Liver (tissue), 9 donors: Measurements from ENCODE around the gene PSMC6. TPM values are rescaled to one million over a fixed set of nuclear protein-coding genes. Genes with fewer than 3 reads are reported as not detected.

Source experiments
- DNase-seq: peaks from one replicate; pipeline ENCODE4 v3.0.0-alpha.2; 2017; ENCODE audit warnings: low spot score
- H3K27ac ChIP-seq, 2 donors: one replicate each; pipeline ENCODE4 v1.7.0; 2013; ENCODE audit warnings: inconsistent platforms in 2 of 2, low read length in 2 of 2, control low read depth in 1 of 2, low read depth in 1 of 2, mild to moderate bottlenecking in 1 of 2
- H3K27me3 ChIP-seq, 4 donors: one replicate each; pipeline versions ENCODE4 v1.6.1 to v1.7.0; 2013; ENCODE audit warnings: low read length in 3 of 4, inconsistent platforms in 1 of 4, mild to moderate bottlenecking in 1 of 4, moderate library complexity in 1 of 4; ENCODE audit not compliant: control insufficient read depth in 4 of 4, insufficient read depth in 4 of 4
- H3K36me3 ChIP-seq, 4 donors: one replicate each; pipeline versions ENCODE4 v1.6.1 to v1.7.0; 2013; ENCODE audit warnings: low read length in 3 of 4, mild to moderate bottlenecking in 3 of 4, low read depth in 1 of 4, moderate library complexity in 1 of 4; ENCODE audit not compliant: control insufficient read depth in 4 of 4, insufficient read depth in 3 of 4
- H3K4me1 ChIP-seq, 4 donors: one replicate each; pipeline versions ENCODE4 v1.6.1 to v1.7.0; 2013; ENCODE audit warnings: low read length in 3 of 4, mild to moderate bottlenecking in 3 of 4, moderate library complexity in 1 of 4; ENCODE audit not compliant: control insufficient read depth in 4 of 4, insufficient read depth in 4 of 4
- H3K4me3 ChIP-seq, 3 donors: one replicate each; pipeline versions ENCODE4 v1.6.1 to v1.7.0; 2013; ENCODE audit warnings: low read length in 3 of 3, control low read depth in 1 of 3, low read depth in 1 of 3, mild to moderate bottlenecking in 1 of 3
- H3K9ac ChIP-seq, 2 donors: one replicate each; pipeline ENCODE4 v1.7.0; 2013; ENCODE audit warnings: low read length in 2 of 2, mild to moderate bottlenecking in 2 of 2, moderate library complexity in 2 of 2, control low read depth in 1 of 2, low read depth in 1 of 2
- H3K9me3 ChIP-seq, 4 donors: one replicate each; pipeline versions ENCODE4 v1.6.1 to v1.7.0; 2013; ENCODE audit warnings: low read length in 3 of 4; ENCODE audit not compliant: control insufficient read depth in 4 of 4
- EGR1 ChIP-seq, 2 donors: IDR thresholded peaks; 2 replicates each; pipeline ENCODE4 v1.6.1; 2016 to 2018; ENCODE audit warnings: antibody characterized with exemption in 2 of 2, low read depth in 2 of 2
- FOXA2 ChIP-seq: IDR thresholded peaks from 2 replicates; pipeline ENCODE4 v1.6.1; 2016; ENCODE audit warnings: antibody characterized with exemption
- HNF4A ChIP-seq, 2 donors: conservative IDR thresholded peaks; 2 replicates each; pipeline ENCODE4 v1.6.1; 2016; ENCODE audit warnings: antibody characterized with exemption in 2 of 2, mild to moderate bottlenecking in 2 of 2
- HNF4G ChIP-seq: IDR thresholded peaks from 2 replicates; pipeline ENCODE4 v1.6.1; 2016; ENCODE audit warnings: antibody characterized with exemption
- JUND ChIP-seq, 2 donors: IDR thresholded peaks; 2 replicates each; pipeline ENCODE4 v1.6.1; 2016; ENCODE audit warnings: antibody characterized with exemption in 2 of 2
- NR2F2 ChIP-seq: IDR thresholded peaks from 2 replicates; pipeline ENCODE4 v1.6.1; 2016; ENCODE audit warnings: antibody characterized with exemption
- RAD21 ChIP-seq, 2 donors: IDR thresholded peaks; 2 replicates each; pipeline ENCODE4 v1.6.1; 2016; ENCODE audit warnings: antibody characterized with exemption in 2 of 2, mild to moderate bottlenecking in 2 of 2
- REST ChIP-seq: IDR thresholded peaks from 2 replicates; pipeline ENCODE4 v1.6.1; 2016; ENCODE audit warnings: antibody characterized with exemption, mild to moderate bottlenecking
- RXRA ChIP-seq, 2 donors: IDR thresholded peaks; 2 replicates each; pipeline ENCODE4 v1.6.1; 2017 to 2018; ENCODE audit warnings: antibody characterized with exemption in 2 of 2, mild to moderate bottlenecking in 1 of 2
- SP1 ChIP-seq: IDR thresholded peaks from 2 replicates; pipeline ENCODE4 v1.6.1; 2018; ENCODE audit warnings: antibody characterized with exemption, mild to moderate bottlenecking
- YY1 ChIP-seq: IDR thresholded peaks from 2 replicates; pipeline ENCODE4 v1.6.1; 2016; ENCODE audit warnings: antibody characterized with exemption, mild to moderate bottlenecking
- WGBS: extraction: QIAGEN DNeasy Blood & Tissue Kit; methylation state at CpG from one replicate; pipeline ENCODE4 v1.1.7; 2013; 5-methylcytosine and 5-hydroxymethylcytosine counted together
- polyA plus RNA-seq, 2 donors: library from polyadenylated mRNA; stranded (reverse) in 1 of 2; unstranded in 1 of 2; fragments of 200-250 nt in 1 of 2; fragments of >200 nt in 1 of 2; fragmentation: Nextera tagmentation in 1 of 2; extraction: Ambion mirVana in 1 of 2; gene quantifications; one replicate each; pipeline versions ENCODE4 v1.2.1 to v1.2.3, GENCODE V29; 2013 to 2015
- total RNA-seq, 2 donors: library from RNA; depleted of rRNA; stranded (reverse); fragments of >200 nt; gene quantifications; one replicate each; pipeline ENCODE4 v1.2.3, GENCODE V29; 2014
- TF ChIP-seq, protein P1 (sequence below): fragments of 150-350 bp; IDR thresholded peaks from 2 replicates; pipeline ENCODE4 v1.5.1; 2017; ENCODE audit warnings: improper control_type of control experiment, low read depth, low read length; ENCODE audit not compliant: missing input control
- TF ChIP-seq, protein P2 (sequence below): IDR thresholded peaks from 2 replicates; pipeline ENCODE4 v1.6.1; 2016; ENCODE audit warnings: antibody characterized with exemption
- TF ChIP-seq, protein P3 (sequence below): IDR thresholded peaks from 2 replicates; pipeline ENCODE4 v1.6.1; 2016; ENCODE audit warnings: antibody characterized with exemption
- donor health status: healthy.
- donor health status: healthy.
- donor health status: healthy.
- donor health status: healthy.
- donor health status: healthy.

Gene PSMC6
- total and polyA plus RNA-seq, 4 donors, result 43.2 to 98.9 (median 69.3) TPM

DNA sequence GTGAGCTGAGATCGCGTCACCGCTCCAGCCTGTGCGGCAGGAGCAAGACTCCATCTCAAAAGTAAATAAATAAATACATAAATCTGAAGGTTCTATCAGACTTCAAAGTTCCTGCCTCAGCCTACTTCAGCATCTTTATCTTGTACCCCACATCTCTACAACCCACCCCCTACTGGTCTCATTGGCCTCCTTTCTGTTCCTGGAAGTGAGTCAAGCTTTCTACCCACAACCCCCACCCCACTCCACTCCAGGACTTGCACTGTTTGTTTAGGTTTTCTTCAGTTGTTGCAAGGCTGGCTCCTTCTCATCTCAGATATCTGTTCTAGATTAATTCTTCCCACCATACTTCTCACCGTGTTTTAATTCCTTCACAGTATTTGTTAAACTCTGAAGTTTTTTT is 714 bp upstream of the PSMC6 start:
- 93% methylated on average over 5 of the region's 5 CpGs for WGBS
- Histone ChIP-seq H3K36me3 (peaks cover 0 to 25% (median 9%) of the 10 kb centered on the region in 4 donors), H3K4me1 (peaks cover 3 to 21% (median 9%) of the 10 kb centered on the region in 4 donors), H3K27me3 (no peaks in the 10 kb centered on the region), H3K9ac (peak overlapping the region; percentile 33 to 96), H3K9me3 (no peaks in the 10 kb centered on the region), H3K4me3 (peak overlapping the region in 2 of 3 donors; percentile 61), H3K27ac (peak overlapping the region; percentile 71 to 80)
- TF ChIP-seq HNF4G (no peak), EGR1 (IDR thresholded peaks at IDR 0.05; ENCODE audit: low read depth in 2 of 2) (no peak), FOXA2 (no peak), REST (no peak), SP1 (no peak), NR2F2 (no peak), YY1 (no peak), RXRA (IDR thresholded peaks at IDR 0.05) (no peak)
- TF ChIP-seq, protein P1, sequence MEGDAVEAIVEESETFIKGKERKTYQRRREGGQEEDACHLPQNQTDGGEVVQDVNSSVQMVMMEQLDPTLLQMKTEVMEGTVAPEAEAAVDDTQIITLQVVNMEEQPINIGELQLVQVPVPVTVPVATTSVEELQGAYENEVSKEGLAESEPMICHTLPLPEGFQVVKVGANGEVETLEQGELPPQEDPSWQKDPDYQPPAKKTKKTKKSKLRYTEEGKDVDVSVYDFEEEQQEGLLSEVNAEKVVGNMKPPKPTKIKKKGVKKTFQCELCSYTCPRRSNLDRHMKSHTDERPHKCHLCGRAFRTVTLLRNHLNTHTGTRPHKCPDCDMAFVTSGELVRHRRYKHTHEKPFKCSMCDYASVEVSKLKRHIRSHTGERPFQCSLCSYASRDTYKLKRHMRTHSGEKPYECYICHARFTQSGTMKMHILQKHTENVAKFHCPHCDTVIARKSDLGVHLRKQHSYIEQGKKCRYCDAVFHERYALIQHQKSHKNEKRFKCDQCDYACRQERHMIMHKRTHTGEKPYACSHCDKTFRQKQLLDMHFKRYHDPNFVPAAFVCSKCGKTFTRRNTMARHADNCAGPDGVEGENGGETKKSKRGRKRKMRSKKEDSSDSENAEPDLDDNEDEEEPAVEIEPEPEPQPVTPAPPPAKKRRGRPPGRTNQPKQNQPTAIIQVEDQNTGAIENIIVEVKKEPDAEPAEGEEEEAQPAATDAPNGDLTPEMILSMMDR, result no peak
- TF ChIP-seq, protein P2, sequence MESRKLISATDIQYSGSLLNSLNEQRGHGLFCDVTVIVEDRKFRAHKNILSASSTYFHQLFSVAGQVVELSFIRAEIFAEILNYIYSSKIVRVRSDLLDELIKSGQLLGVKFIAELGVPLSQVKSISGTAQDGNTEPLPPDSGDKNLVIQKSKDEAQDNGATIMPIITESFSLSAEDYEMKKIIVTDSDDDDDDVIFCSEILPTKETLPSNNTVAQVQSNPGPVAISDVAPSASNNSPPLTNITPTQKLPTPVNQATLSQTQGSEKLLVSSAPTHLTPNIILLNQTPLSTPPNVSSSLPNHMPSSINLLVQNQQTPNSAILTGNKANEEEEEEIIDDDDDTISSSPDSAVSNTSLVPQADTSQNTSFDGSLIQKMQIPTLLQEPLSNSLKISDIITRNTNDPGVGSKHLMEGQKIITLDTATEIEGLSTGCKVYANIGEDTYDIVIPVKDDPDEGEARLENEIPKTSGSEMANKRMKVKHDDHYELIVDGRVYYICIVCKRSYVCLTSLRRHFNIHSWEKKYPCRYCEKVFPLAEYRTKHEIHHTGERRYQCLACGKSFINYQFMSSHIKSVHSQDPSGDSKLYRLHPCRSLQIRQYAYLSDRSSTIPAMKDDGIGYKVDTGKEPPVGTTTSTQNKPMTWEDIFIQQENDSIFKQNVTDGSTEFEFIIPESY, result no peak
- TF ChIP-seq, protein P3, sequence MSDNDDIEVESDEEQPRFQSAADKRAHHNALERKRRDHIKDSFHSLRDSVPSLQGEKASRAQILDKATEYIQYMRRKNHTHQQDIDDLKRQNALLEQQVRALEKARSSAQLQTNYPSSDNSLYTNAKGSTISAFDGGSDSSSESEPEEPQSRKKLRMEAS, result no peak
- DNase-seq, result no peak

DNA sequence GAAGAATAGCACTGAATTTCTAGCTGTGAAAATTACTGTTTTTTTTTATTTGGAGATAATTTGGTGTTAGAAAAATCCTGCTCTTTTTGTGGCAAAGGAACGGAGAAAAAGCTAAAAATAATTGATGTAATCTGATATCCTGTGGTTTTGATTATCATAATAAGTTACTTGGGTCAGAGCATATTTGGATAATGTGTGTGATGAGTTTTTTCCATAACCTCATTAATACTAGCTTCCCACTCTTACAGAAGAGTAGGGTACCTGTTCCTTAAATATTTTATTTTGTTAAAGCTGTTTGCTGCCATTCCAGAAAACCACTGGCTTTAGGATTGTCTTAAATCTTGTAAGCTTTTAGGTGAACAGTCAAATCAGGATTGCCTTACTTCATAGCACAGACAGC is 4.7 kb downstream of the PSMC6 start:
- Histone ChIP-seq H3K27ac (no peak overlapping the region), H3K9me3 (no peaks in the 10 kb centered on the region)

More for the DNA sequence above, 4.7 kb downstream of the PSMC6 start:
- no peak overlapping the region for H3K9ac ChIP-seq
- DNase-seq, result no peak
- H3K4me1 ChIP-seq, result peaks cover 0 to 16% (median 7%) of the 10 kb centered on the region in 4 donors
- no peaks in the 10 kb centered on the region for H3K27me3 ChIP-seq
- H3K4me3 ChIP-seq, result no peak overlapping the region
- TF ChIP-seq, protein P1, result no peak
- TF ChIP-seq RAD21 (IDR thresholded peaks at IDR 0.05), result no peak
- TF ChIP-seq HNF4A (conservative IDR thresholded peaks at IDR 0.05), result no peak
- no peak for TF ChIP-seq SP1
- no peak for TF ChIP-seq JUND (IDR thresholded peaks at IDR 0.05)
- peaks cover 5 to 66% (median 48%) of the 10 kb centered on the region in 4 donors for H3K36me3 ChIP-seq
- 78% methylated on average over 1 of the region's 1 CpG for WGBS
